ENCODE data around the gene USPL1.

GRCh38 chr13:30702006-30702405 is 84.3 kb downstream of the USPL1 start:
- no peak for TF ChIP-seq BACH2 (CRISPR knock-in tag; IDR thresholded peaks at IDR 0.05; ENCODE audit: borderline replicate concordance)
- no peak for TF ChIP-seq ZFP3 (CRISPR knock-in tag; IDR thresholded peaks at IDR 0.05)
- no peak for TF ChIP-seq PPARA (CRISPR knock-in tag; IDR thresholded peaks at IDR 0.05; ENCODE audit: borderline replicate concordance)
- TF ChIP-seq RARB (CRISPR knock-in tag; IDR thresholded peaks at IDR 0.05) = no peak
- TF ChIP-seq PATZ1 (CRISPR knock-in tag; IDR thresholded peaks at IDR 0.05; ENCODE audit: borderline replicate concordance) = no peak
- no peak for TF ChIP-seq TSHZ2 (CRISPR knock-in tag; IDR thresholded peaks at IDR 0.05)
- no peak for TF ChIP-seq CSDC2 (CRISPR knock-in tag; IDR thresholded peaks at IDR 0.05)
- no peak for TF ChIP-seq ZNF70 (CRISPR knock-in tag; IDR thresholded peaks at IDR 0.05)
- TF ChIP-seq CSRNP3 (CRISPR knock-in tag; IDR thresholded peaks at IDR 0.05) = no peak

All from SK-N-SH treated with all-trans-retinoic acid at 6 μM for 48 hours (cell line).